Brain microvascular endothelial cell (primary cell): ENCODE results near the gene CYB561D1.

ENCODE experiments used
- DNase-seq: peaks from one replicate; pipeline ENCODE4 v3.0.0-alpha.2; 2020
- H3K27ac ChIP-seq: fragments of 250-450 bp; sonication (Bioruptor Pico); 2 replicates; pipeline ENCODE4 v1.5.1; 2020; ENCODE audit warnings: mild to moderate bottlenecking, moderate library complexity
- H3K27me3 ChIP-seq: fragments of 250-450 bp; sonication (Bioruptor Pico); replicated peaks from 2 replicates; pipeline ENCODE4 v1.5.1; 2020; ENCODE audit warnings: mild to moderate bottlenecking
- H3K36me3 ChIP-seq: fragments of 250-450 bp; sonication (Bioruptor Pico); replicated peaks from 2 replicates; pipeline ENCODE4 v1.5.1; 2020; ENCODE audit warnings: mild to moderate bottlenecking
- H3K4me3 ChIP-seq: 2 replicates; pipeline ENCODE4 v1.5.1; 2011; ENCODE audit warnings: low read depth, mild to moderate bottlenecking, control low read depth, low read length, moderate library complexity
- CTCF ChIP-seq: IDR thresholded peaks from 2 replicates; pipeline ENCODE4 v1.5.1; 2011; ENCODE audit warnings: low read depth, mild to moderate bottlenecking, moderate library complexity, low read length, control low read depth, inconsistent platforms; ENCODE audit errors: missing control alignments
- in situ Hi-C: cut with HindIII; loops from 2 replicates; pipeline ENCODE4 v1.10.0; 2017; ENCODE audit warnings: low sequenced_read_pairs, low pct_ligation_motif_present

The CYB561D1 gene

GRCh38 chr1:109534307-109534858 lies 40.5 kb downstream of the CYB561D1 start:
- Histone ChIP-seq H3K4me3 (no peak overlapping the region), H3K36me3 (no peaks in the 10 kb centered on the region), H3K27me3 (no peaks in the 10 kb centered on the region), H3K27ac (no peak overlapping the region)
- in situ Hi-C loops = no loop called here
- TF ChIP-seq CTCF = no peak
- no peak for DNase-seq

GRCh38 chr1:109535481-109535880 lies 41.6 kb downstream of the CYB561D1 start:
- DNase-seq = no peak
- in situ Hi-C loops = no loop called here
- Histone ChIP-seq H3K27me3 (no peaks in the 10 kb centered on the region), H3K36me3 (no peaks in the 10 kb centered on the region), H3K4me3 (no peak overlapping the region), H3K27ac (no peak overlapping the region)
- no peak for TF ChIP-seq CTCF

- H3K27me3 ChIP-seq = no peaks in the 10 kb centered on the region
- no peak for DNase-seq
- no peaks in the 10 kb centered on the region for H3K36me3 ChIP-seq
- TF ChIP-seq CTCF = no peak
- H3K4me3 ChIP-seq = no peak overlapping the region
- in situ Hi-C loops = no loop called here
- no peak overlapping the region for H3K27ac ChIP-seq
Observed at GRCh38 chr1:109535971-109536491, 42.1 kb downstream of the CYB561D1 start.

- no peak for TF ChIP-seq CTCF
- H3K27ac ChIP-seq = no peak overlapping the region
- H3K27me3 ChIP-seq = no peaks in the 10 kb centered on the region
- no peak for DNase-seq
- H3K4me3 ChIP-seq = no peak overlapping the region
- in situ Hi-C loops = no loop called here
- H3K36me3 ChIP-seq = no peaks in the 10 kb centered on the region
Observed at GRCh38 chr1:109537450-109538178, 43.7 kb downstream of the CYB561D1 start.

GRCh38 chr1:109538827-109539555 lies 45.1 kb downstream of the CYB561D1 start:
- H3K4me3 ChIP-seq = no peak overlapping the region

More at GRCh38 chr1:109538827-109539555, 45.1 kb downstream of the CYB561D1 start:
- Histone ChIP-seq H3K27ac (no peak overlapping the region), H3K27me3 (no peaks in the 10 kb centered on the region), H3K36me3 (no peaks in the 10 kb centered on the region)
- DNase-seq = no peak
- in situ Hi-C loops = no loop called here
- TF ChIP-seq CTCF = no peak
